SK-N-SH (cell line): ENCODE results near the gene WARS2. TPM values are rescaled to one million over a fixed set of nuclear protein-coding genes. Genes with fewer than 3 reads are reported as not detected.

Source experiments
- CTCF ChIA-PET: fragments of 300-600, 350-600 bp; formaldehyde crosslinking; extraction: SDS; loops from one replicate; lab custom pipeline; 2021; lab: Yijun Ruan, JAX
- POLR2A ChIA-PET: fragments of 350-600 bp; sonication (Branson Sonifier 250); formaldehyde crosslinking; extraction: SDS; loops from one replicate; lab custom pipeline; 2020; ENCODE audit warnings: antibody characterized with exemption, inconsistent platforms; lab: Yijun Ruan, JAX
- DNase-seq: peaks from one replicate; pipeline ENCODE4 v3.0.0; 2012
- H2AFZ ChIP-seq: fragments of 200-600 bp; sonication (generic); 2 replicates; pipeline ENCODE4 v1.8.1; 2016; ENCODE audit warnings: antibody characterized with exemption, mild to moderate bottlenecking, low read depth
- H3F3A ChIP-seq: fragments of 200-600 bp; sonication (generic); replicated peaks from 2 replicates; pipeline ENCODE3; 2016; ENCODE audit warnings: antibody characterized with exemption, mild to moderate bottlenecking; ENCODE audit not compliant: insufficient read depth
- H3K27ac ChIP-seq, 2 experiments: fragments of 200-500 bp in 1 of 2; fragments of 200-600 bp in 1 of 2; sonication (Bioruptor generic) in 1 of 2; sonication (generic), shearing (Covaris generic) in 1 of 2; 2 replicates each; pipeline versions ENCODE4 v1.5.1 to v1.6.1; 2014 to 2016; ENCODE audit warnings: low read depth in 2 of 2, inconsistent platforms in 1 of 2, low read length in 1 of 2, mild to moderate bottlenecking in 1 of 2, mixed read lengths in 1 of 2
- H3K27me3 ChIP-seq: fragments of 200-600 bp; sonication (generic), shearing (Covaris generic); 2 replicates; pipeline ENCODE4 v1.6.1; 2016; ENCODE audit warnings: mixed run types; ENCODE audit not compliant: insufficient read depth
- H3K36me3 ChIP-seq, 2 experiments: fragments of 200-500 bp in 1 of 2; fragments of 200-600 bp in 1 of 2; sonication (Bioruptor generic) in 1 of 2; sonication (generic) in 1 of 2; replicated peaks in 1 of 2; 2 replicates each; pipeline versions ENCODE3 to v1.5.1; 2014 to 2016; ENCODE audit warnings: low read length in 1 of 2, mild to moderate bottlenecking in 1 of 2; ENCODE audit not compliant: insufficient read depth in 2 of 2, control insufficient read depth in 1 of 2
- H3K4me1 ChIP-seq, 2 experiments: fragments of 200-500 bp in 1 of 2; fragments of 200-600 bp in 1 of 2; sonication (Bioruptor generic) in 1 of 2; sonication (generic), shearing (Covaris generic) in 1 of 2; 2 replicates each; pipeline versions ENCODE4 v1.5.1 to v1.6.1; 2014 to 2016; ENCODE audit warnings: low read depth in 1 of 2, low read length in 1 of 2, mixed run types in 1 of 2; ENCODE audit not compliant: insufficient read depth in 2 of 2, control insufficient read depth in 1 of 2
- H3K4me2 ChIP-seq: fragments of 200-600 bp; sonication (generic), shearing (Covaris generic); 2 replicates; pipeline ENCODE4 v1.6.1; 2017; ENCODE audit warnings: mixed run types
- H3K4me3 ChIP-seq, 2 experiments: fragments of 200-500 bp in 1 of 2; fragments of 200-600 bp in 1 of 2; sonication (Bioruptor generic) in 1 of 2; sonication (generic), shearing (Covaris generic) in 1 of 2; 2 replicates each; pipeline versions ENCODE4 v1.5.1 to v1.8.1; 2014 to 2016; ENCODE audit warnings: low read depth in 2 of 2, inconsistent platforms in 1 of 2, low read length in 1 of 2, mild to moderate bottlenecking in 1 of 2, mixed read lengths in 1 of 2, moderate library complexity in 1 of 2
- H3K79me2 ChIP-seq: fragments of 200-600 bp; sonication (generic); 2 replicates; pipeline ENCODE4 v1.8.1; 2017; ENCODE audit warnings: mild to moderate bottlenecking; ENCODE audit not compliant: insufficient read depth
- H3K9ac ChIP-seq: fragments of 200-600 bp; sonication (generic); 2 replicates; pipeline ENCODE4 v1.6.1; 2017; ENCODE audit warnings: mixed run types
- H3K9me2 ChIP-seq: fragments of 200-600 bp; sonication (generic); 2 replicates; pipeline ENCODE4 v1.6.1; 2017; ENCODE audit warnings: mixed run types
- H3K9me3 ChIP-seq: fragments of 200-600 bp; sonication (generic); 2 replicates; pipeline ENCODE4 v1.6.1; 2017; ENCODE audit warnings: mixed run types, mild to moderate bottlenecking, moderate library complexity
- H4K20me1 ChIP-seq: fragments of 200-600 bp; sonication (generic); 2 replicates; pipeline ENCODE4 v1.6.1; 2017; ENCODE audit warnings: mild to moderate bottlenecking, mixed run types; ENCODE audit not compliant: insufficient read depth
- CTCF ChIP-seq: fragments of 200-600 bp; sonication (generic); IDR thresholded peaks from 2 replicates; pipeline ENCODE4 v1.6.1; 2017; ENCODE audit warnings: antibody characterized with exemption, mild to moderate bottlenecking, moderate library complexity
- EP300 ChIP-seq, 2 experiments: IDR thresholded peaks; 2 replicates each; pipeline versions ENCODE4 v1.4.0 to v1.6.1; 2012; ENCODE audit warnings: borderline replicate concordance in 1 of 2, low read depth in 1 of 2, low read length in 1 of 2
- FOSL2 ChIP-seq: IDR thresholded peaks from 2 replicates; pipeline ENCODE4 v1.4.0; 2012; ENCODE audit warnings: low read depth, mild to moderate bottlenecking, moderate library complexity, borderline replicate concordance
- FOXJ3 ChIP-seq: sonication (generic); formaldehyde crosslinking; IDR thresholded peaks from 2 replicates; pipeline ENCODE4 v1.5.1; 2020; ENCODE audit warnings: mild to moderate bottlenecking, missing genetic modification reagents
- IRF3 ChIP-seq: fragments of 150-350 bp; IDR thresholded peaks from 2 replicates; pipeline ENCODE4 v1.6.1; 2016; ENCODE audit warnings: mild to moderate bottlenecking, low read depth, low read length
- NFIC ChIP-seq: IDR thresholded peaks from 2 replicates; pipeline ENCODE4 v1.4.0; 2012; ENCODE audit warnings: borderline replicate concordance
- RCOR1 ChIP-seq: fragments of 150-350 bp; IDR thresholded peaks from 2 replicates; pipeline ENCODE4 v1.6.1; 2017; ENCODE audit warnings: antibody characterized with exemption, low read length
- RXRA ChIP-seq: IDR thresholded peaks from 2 replicates; pipeline ENCODE4 v1.4.0; 2012; ENCODE audit warnings: low read depth, mild to moderate bottlenecking, borderline replicate concordance
- SIN3A ChIP-seq: IDR thresholded peaks from 2 replicates; pipeline ENCODE4 v1.6.1; 2012; ENCODE audit warnings: low read depth, mild to moderate bottlenecking, low read length, moderate library complexity, borderline replicate concordance
- SMC3 ChIP-seq: IDR thresholded peaks from 2 replicates; pipeline ENCODE4 v1.6.1; 2012; ENCODE audit warnings: low read depth, low read length, improper control_type of control experiment
- USF2 ChIP-seq: fragments of 150-350 bp; IDR thresholded peaks from 2 replicates; pipeline ENCODE4 v1.6.1; 2017; ENCODE audit warnings: antibody characterized with exemption, low read length, low read depth, borderline replicate concordance
- YY1 ChIP-seq: IDR thresholded peaks from 2 replicates; pipeline ENCODE4 v1.4.0; 2012; ENCODE audit warnings: low read depth, mild to moderate bottlenecking
- WGBS: methylation state at CpG from one replicate; pipeline ENCODE4 v1.1.6; 2017; ENCODE audit warnings: low lambda C conversion rate; 5-methylcytosine and 5-hydroxymethylcytosine counted together
- polyA plus RNA-seq, 3 experiments: library from polyadenylated mRNA; depleted of rRNA; stranded (reverse); fragments of >200 nt; gene quantifications; 2 replicates each; pipeline ENCODE4 v1.2.3, GENCODE V29; 2012

The WARS2 gene
- polyA plus RNA-seq, 1 of the 3 experiments (the other 2 are of a cell fraction) = 4.8 TPM

GRCh38 chr1:118984722-118985639 is 155.5 kb downstream of the WARS2 start:
- no peak overlapping the region for H3K9ac ChIP-seq
- H3K27ac ChIP-seq = no peak overlapping the region
- H2AFZ ChIP-seq = no peak overlapping the region

GRCh38 chr1:118984086-118984721 is 156.2 kb downstream of the WARS2 start:
- POLR2A ChIA-PET = no interaction called here
- Histone ChIP-seq H3K9ac (no peak overlapping the region), H3K4me1 (no peaks in the 10 kb centered on the region; a peak in 1 of 4 replicates), H3F3A (peaks cover 6% of the 10 kb centered on the region), H3K27ac (no peak overlapping the region), H3K79me2 (no peaks in the 10 kb centered on the region), H2AFZ (no peak overlapping the region), H3K4me3 (no peak overlapping the region), H3K4me2 (peak overlapping the region; percentile 47; the same call in 1 of the 2 replicates), H3K9me3 (no peaks in the 10 kb centered on the region), H3K27me3 (peaks cover 98% of the 10 kb centered on the region), H3K36me3 (no peaks in the 10 kb centered on the region), H4K20me1 (no peaks in the 10 kb centered on the region), H3K9me2 (no peaks in the 10 kb centered on the region)
- CTCF ChIA-PET = interaction anchor here (0.6 to 1.5 kb wide), 2 partner anchors 13 to 16 kb away, joined by 3 read pairs; no protein-coding TSS in a partner anchor
- no peak for TF ChIP-seq USF2
- no peak for TF ChIP-seq FOXJ3 (CRISPR knock-in tag)
- TF ChIP-seq IRF3 = no peak
- no peak for TF ChIP-seq YY1
- TF ChIP-seq SIN3A = no peak
- DNase-seq = peak; percentile 32
- 25% methylated on average over 22 of the region's 43 CpGs for WGBS

More at GRCh38 chr1:118984722-118985639, 155.5 kb downstream of the WARS2 start:
- Histone ChIP-seq H3K27me3 (peaks cover 98% of the 10 kb centered on the region), H3K36me3 (no peaks in the 10 kb centered on the region), H3K9me2 (no peaks in the 10 kb centered on the region), H4K20me1 (no peaks in the 10 kb centered on the region), H3K9me3 (no peaks in the 10 kb centered on the region), H3K4me2 (peak overlapping the region; percentile 47; the same call in 1 of the 2 replicates), H3K4me3 (no peak overlapping the region), H3K4me1 (no peaks in the 10 kb centered on the region; a peak in 1 of 4 replicates), H3K79me2 (no peaks in the 10 kb centered on the region), H3F3A (peaks cover 6% of the 10 kb centered on the region)
- peak; percentile 17 for DNase-seq
- ChIA-PET CTCF (interaction anchor here (0.6 to 1.5 kb wide), 4 partner anchors 13 to 1183 kb away, joined by 3 read pairs; no protein-coding TSS in a partner anchor), POLR2A (no interaction called here)
- TF ChIP-seq RCOR1 = no peak
- no peak for TF ChIP-seq RXRA
- no peak for TF ChIP-seq NFIC
- no peak for TF ChIP-seq SIN3A
- no peak for TF ChIP-seq YY1
- no peak for TF ChIP-seq CTCF
- TF ChIP-seq EP300 (IDR thresholded peaks at IDR 0.05; ENCODE audit: borderline replicate concordance in 1 of 2, low read depth in 1 of 2, low read length in 1 of 2) = no peak
- TF ChIP-seq SMC3 = no peak
- TF ChIP-seq FOSL2 = no peak
- 45% methylated on average over 41 of the region's 48 CpGs for WGBS
